Measurements from ENCODE around the gene CCDC182.

CCDC182 gene

DNA sequence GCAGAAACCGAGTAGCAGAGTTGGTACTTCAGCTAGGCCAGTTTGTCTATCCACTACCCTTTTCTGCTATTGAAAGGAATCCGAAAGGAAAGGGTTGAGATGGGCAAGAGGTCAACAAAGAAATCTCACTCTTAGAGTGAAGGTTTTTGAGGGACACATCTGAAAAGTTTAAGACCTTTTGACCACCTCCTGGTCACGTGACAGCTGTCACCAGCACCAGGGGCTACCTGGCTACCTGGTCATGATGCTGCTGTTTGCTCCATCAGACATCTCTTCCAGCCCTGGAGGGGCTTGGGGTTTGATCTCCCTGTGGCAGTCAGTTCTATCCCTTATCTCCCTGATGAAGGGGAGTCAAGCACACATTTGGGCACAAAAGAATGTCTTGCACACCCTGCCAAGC, 7.6 kb downstream of the CCDC182 start:
- Histone ChIP-seq H3K4me3 (ENCODE audit: low read length) (no peak overlapping the region), H3K9ac (ENCODE audit: low read length) (no peak overlapping the region), H3K36me3 (ENCODE audit: control insufficient read depth, insufficient read depth, low read length) (no peaks in the 10 kb centered on the region), H3K27me3 (ENCODE audit: control insufficient read depth, insufficient read depth, low read length) (peaks cover 4% of the 10 kb centered on the region), H3K4me1 (ENCODE audit: control insufficient read depth, insufficient read depth, low read length) (no peaks in the 10 kb centered on the region), H3K9me3 (ENCODE audit: control insufficient read depth, low read length) (no peaks in the 10 kb centered on the region)

- Histone ChIP-seq H3K36me3 (ENCODE audit: control insufficient read depth, insufficient read depth, low read length) (no peaks in the 10 kb centered on the region), H3K27me3 (ENCODE audit: control insufficient read depth, insufficient read depth, low read length) (no peaks in the 10 kb centered on the region), H3K9me3 (ENCODE audit: control insufficient read depth, low read length) (no peaks in the 10 kb centered on the region), H3K4me1 (ENCODE audit: control insufficient read depth, insufficient read depth, low read length) (no peaks in the 10 kb centered on the region), H3K4me3 (ENCODE audit: low read length) (no peak overlapping the region), H3K9ac (ENCODE audit: low read length) (no peak overlapping the region)
Observed at GRCh38 chr17:57735707-57736106, 9.4 kb downstream of the CCDC182 start.

GRCh38 chr17:57735230-57735629, 9.9 kb downstream of the CCDC182 start:
- no peak overlapping the region for H3K9ac ChIP-seq (ENCODE audit: low read length)
- H3K36me3 ChIP-seq (ENCODE audit: control insufficient read depth, insufficient read depth, low read length), result no peaks in the 10 kb centered on the region
- no peaks in the 10 kb centered on the region for H3K9me3 ChIP-seq (ENCODE audit: control insufficient read depth, low read length)
- no peaks in the 10 kb centered on the region for H3K4me1 ChIP-seq (ENCODE audit: control insufficient read depth, insufficient read depth, low read length)
- no peaks in the 10 kb centered on the region for H3K27me3 ChIP-seq (ENCODE audit: control insufficient read depth, insufficient read depth, low read length)
- H3K4me3 ChIP-seq (ENCODE audit: low read length), result no peak overlapping the region

DNA sequence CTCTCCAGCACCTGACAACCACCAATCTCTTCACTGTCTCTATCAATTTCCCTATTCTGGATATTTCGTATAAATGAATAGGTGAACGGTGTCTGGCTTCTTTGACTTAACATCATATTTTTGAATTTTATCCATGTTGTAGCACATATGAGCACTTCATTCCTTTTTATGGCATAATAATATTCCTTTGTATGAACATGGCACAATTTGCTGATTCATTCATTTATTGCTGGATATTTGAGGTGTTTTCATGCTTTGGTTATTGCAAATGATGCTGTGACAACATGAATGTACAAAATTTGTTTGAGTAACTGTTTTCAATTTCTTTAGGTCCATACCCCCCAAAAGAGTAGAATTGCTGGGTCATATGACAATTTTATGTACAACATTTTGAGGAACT, 12.0 kb downstream of the CCDC182 start:
- Histone ChIP-seq H3K9me3 (ENCODE audit: control insufficient read depth, low read length) (no peaks in the 10 kb centered on the region), H3K4me3 (ENCODE audit: low read length) (no peak overlapping the region), H3K4me1 (ENCODE audit: control insufficient read depth, insufficient read depth, low read length) (no peaks in the 10 kb centered on the region), H3K36me3 (ENCODE audit: control insufficient read depth, insufficient read depth, low read length) (no peaks in the 10 kb centered on the region), H3K9ac (ENCODE audit: low read length) (no peak overlapping the region), H3K27me3 (ENCODE audit: control insufficient read depth, insufficient read depth, low read length) (peaks cover 4% of the 10 kb centered on the region)

DNA sequence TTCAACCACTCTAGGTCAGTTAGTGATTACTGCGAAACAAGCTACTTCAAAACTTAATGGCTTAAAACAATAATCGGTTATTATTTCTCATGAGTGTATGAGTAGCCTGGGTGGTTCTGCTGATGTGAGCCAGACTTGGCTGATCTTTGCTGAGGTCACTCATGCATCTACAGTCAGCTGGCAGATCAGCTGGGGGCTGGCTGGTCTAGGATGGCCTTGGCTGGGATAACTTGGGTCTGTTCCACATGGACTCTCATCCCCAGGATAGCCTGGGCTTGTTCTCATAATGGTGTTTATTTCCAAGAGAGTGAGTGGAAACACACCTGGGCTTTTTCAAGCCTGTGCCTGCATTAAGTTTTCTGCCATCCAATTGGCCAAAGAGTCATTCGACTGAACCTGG, 13.0 kb downstream of the CCDC182 start:
- Histone ChIP-seq H3K4me3 (ENCODE audit: low read length) (no peak overlapping the region), H3K36me3 (ENCODE audit: control insufficient read depth, insufficient read depth, low read length) (no peaks in the 10 kb centered on the region), H3K4me1 (ENCODE audit: control insufficient read depth, insufficient read depth, low read length) (no peaks in the 10 kb centered on the region), H3K9me3 (ENCODE audit: control insufficient read depth, low read length) (no peaks in the 10 kb centered on the region), H3K27me3 (ENCODE audit: control insufficient read depth, insufficient read depth, low read length) (peaks cover 4% of the 10 kb centered on the region), H3K9ac (ENCODE audit: low read length) (no peak overlapping the region)

DNA sequence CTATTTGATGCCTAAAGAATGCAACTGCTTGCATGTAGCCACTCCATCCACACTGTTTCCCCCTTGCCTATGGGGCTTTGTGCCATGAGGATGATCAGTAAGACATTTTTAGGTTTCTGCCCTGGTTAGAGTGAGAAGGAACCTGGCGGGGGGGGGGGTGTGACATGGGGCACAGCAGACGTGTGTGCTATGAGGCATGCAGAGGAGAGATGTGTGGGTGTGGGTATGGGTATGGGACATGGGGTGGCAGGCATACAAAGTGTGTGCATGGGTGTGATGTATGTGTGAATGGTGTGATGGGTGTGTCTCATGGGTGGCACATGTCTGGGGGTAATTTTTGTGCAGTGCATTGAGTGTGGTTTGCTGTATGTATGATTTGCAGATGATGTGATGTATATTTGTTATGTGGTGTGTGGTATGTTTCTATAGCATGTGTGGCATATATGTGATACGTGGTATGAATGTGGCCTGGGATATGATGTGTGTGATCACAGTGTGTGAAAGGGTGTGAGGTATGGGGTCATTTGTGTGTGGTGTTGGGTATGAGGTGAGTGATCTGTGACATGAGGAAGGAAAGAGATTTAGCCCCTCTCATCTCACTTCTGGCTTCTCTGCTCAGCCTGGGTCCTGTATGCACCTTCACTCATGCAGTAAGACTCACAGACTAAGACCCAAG, 14.9 kb downstream of the CCDC182 start:
- no peaks in the 10 kb centered on the region for H3K9me3 ChIP-seq (ENCODE audit: control insufficient read depth, low read length)
- H3K4me1 ChIP-seq (ENCODE audit: control insufficient read depth, insufficient read depth, low read length), result no peaks in the 10 kb centered on the region
- no peak overlapping the region for H3K4me3 ChIP-seq (ENCODE audit: low read length)
- H3K36me3 ChIP-seq (ENCODE audit: control insufficient read depth, insufficient read depth, low read length), result no peaks in the 10 kb centered on the region
- H3K27me3 ChIP-seq (ENCODE audit: control insufficient read depth, insufficient read depth, low read length), result peaks cover 4% of the 10 kb centered on the region
- no peak overlapping the region for H3K9ac ChIP-seq (ENCODE audit: low read length)

DNA sequence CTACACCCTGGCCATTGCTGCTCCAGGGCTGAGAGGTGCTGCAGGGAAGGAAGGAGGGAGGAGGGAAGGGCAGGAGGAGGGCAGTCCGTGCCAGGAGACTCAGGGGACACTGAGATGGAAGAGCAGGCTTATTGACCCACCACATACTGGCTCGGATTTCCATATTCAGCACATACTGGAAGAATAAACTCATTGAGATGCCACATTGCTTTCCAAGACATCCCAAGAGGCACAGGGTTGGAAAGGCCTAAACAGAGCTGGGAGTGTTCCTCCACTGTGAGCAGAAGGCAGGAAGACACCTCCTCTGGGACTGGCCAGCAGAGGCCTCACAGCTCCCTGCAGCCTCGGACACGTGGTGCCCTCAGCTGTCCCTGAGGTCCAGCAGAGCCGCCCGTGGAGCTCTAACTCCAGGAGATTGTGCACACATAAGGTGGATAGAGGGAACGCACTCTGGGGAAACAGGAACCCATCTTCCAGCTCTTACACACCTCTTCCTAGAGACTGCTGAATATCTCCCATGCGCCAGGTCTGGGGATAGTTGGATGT, 17.4 kb downstream of the CCDC182 start:
- H3K4me3 ChIP-seq (ENCODE audit: low read length), result no peak overlapping the region
- H3K36me3 ChIP-seq (ENCODE audit: control insufficient read depth, insufficient read depth, low read length), result no peaks in the 10 kb centered on the region
- H3K9me3 ChIP-seq (ENCODE audit: control insufficient read depth, low read length), result no peaks in the 10 kb centered on the region
- H3K9ac ChIP-seq (ENCODE audit: low read length), result no peak overlapping the region
- no peaks in the 10 kb centered on the region for H3K4me1 ChIP-seq (ENCODE audit: control insufficient read depth, insufficient read depth, low read length)
- H3K27me3 ChIP-seq (ENCODE audit: control insufficient read depth, insufficient read depth, low read length), result peaks cover 4% of the 10 kb centered on the region

- no peaks in the 10 kb centered on the region for H3K9me3 ChIP-seq (ENCODE audit: control insufficient read depth, low read length)
- no peaks in the 10 kb centered on the region for H3K4me1 ChIP-seq (ENCODE audit: control insufficient read depth, insufficient read depth, low read length)
- H3K36me3 ChIP-seq (ENCODE audit: control insufficient read depth, insufficient read depth, low read length), result no peaks in the 10 kb centered on the region
- H3K4me3 ChIP-seq (ENCODE audit: low read length), result no peak overlapping the region
- peaks cover 4% of the 10 kb centered on the region for H3K27me3 ChIP-seq (ENCODE audit: control insufficient read depth, insufficient read depth, low read length)
- no peak overlapping the region for H3K9ac ChIP-seq (ENCODE audit: low read length)
Observed at GRCh38 chr17:57726838-57727237, 18.3 kb downstream of the CCDC182 start.

- no peak overlapping the region for H3K9ac ChIP-seq (ENCODE audit: low read length)
- H3K4me3 ChIP-seq (ENCODE audit: low read length), result no peak overlapping the region
- H3K4me1 ChIP-seq (ENCODE audit: control insufficient read depth, insufficient read depth, low read length), result no peaks in the 10 kb centered on the region
- peaks cover 4% of the 10 kb centered on the region for H3K27me3 ChIP-seq (ENCODE audit: control insufficient read depth, insufficient read depth, low read length)
- no peaks in the 10 kb centered on the region for H3K36me3 ChIP-seq (ENCODE audit: control insufficient read depth, insufficient read depth, low read length)
- H3K9me3 ChIP-seq (ENCODE audit: control insufficient read depth, low read length), result no peaks in the 10 kb centered on the region
Observed at GRCh38 chr17:57726213-57726790, 18.8 kb downstream of the CCDC182 start.

DNA sequence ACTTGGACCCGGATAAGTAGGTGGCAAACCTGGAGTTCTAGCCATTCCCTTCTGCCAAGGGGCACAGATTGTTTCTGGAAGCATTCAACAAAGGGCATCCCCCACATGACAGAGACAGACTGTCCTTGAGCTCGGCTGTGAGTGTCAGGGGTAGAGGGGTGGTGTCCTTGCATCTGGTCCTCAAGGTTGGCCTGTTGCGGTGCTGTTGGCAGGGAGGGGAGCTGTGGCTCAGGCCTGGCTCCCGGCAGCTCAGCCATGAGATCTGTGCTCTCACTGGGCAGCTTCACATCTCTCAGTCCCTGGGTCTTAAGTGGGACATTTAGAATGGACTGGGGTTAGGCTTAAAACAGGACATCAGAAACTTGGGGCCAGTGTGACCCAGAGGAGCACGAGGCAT, 20.4 kb downstream of the CCDC182 start:
- Histone ChIP-seq H3K36me3 (ENCODE audit: control insufficient read depth, insufficient read depth, low read length) (no peaks in the 10 kb centered on the region), H3K27me3 (ENCODE audit: control insufficient read depth, insufficient read depth, low read length) (peaks cover 3% of the 10 kb centered on the region), H3K9ac (ENCODE audit: low read length) (no peak overlapping the region), H3K4me1 (ENCODE audit: control insufficient read depth, insufficient read depth, low read length) (no peaks in the 10 kb centered on the region), H3K4me3 (ENCODE audit: low read length) (no peak overlapping the region), H3K9me3 (ENCODE audit: control insufficient read depth, low read length) (no peaks in the 10 kb centered on the region)

GRCh38 chr17:57724026-57724728, 20.9 kb downstream of the CCDC182 start:
- Histone ChIP-seq H3K27me3 (ENCODE audit: control insufficient read depth, insufficient read depth, low read length) (no peaks in the 10 kb centered on the region), H3K9ac (ENCODE audit: low read length) (no peak overlapping the region), H3K4me3 (ENCODE audit: low read length) (no peak overlapping the region)

GRCh38 chr17:57723427-57724025, 21.6 kb downstream of the CCDC182 start:
- H3K4me3 ChIP-seq (ENCODE audit: low read length), result no peak overlapping the region
- H3K27me3 ChIP-seq (ENCODE audit: control insufficient read depth, insufficient read depth, low read length), result no peaks in the 10 kb centered on the region
- no peak overlapping the region for H3K9ac ChIP-seq (ENCODE audit: low read length)
- no peaks in the 10 kb centered on the region for H3K9me3 ChIP-seq (ENCODE audit: control insufficient read depth, low read length)
- H3K36me3 ChIP-seq (ENCODE audit: control insufficient read depth, insufficient read depth, low read length), result no peaks in the 10 kb centered on the region
- no peaks in the 10 kb centered on the region for H3K4me1 ChIP-seq (ENCODE audit: control insufficient read depth, insufficient read depth, low read length)

More at GRCh38 chr17:57724026-57724728, 20.9 kb downstream of the CCDC182 start:
- Histone ChIP-seq H3K36me3 (ENCODE audit: control insufficient read depth, insufficient read depth, low read length) (no peaks in the 10 kb centered on the region), H3K9me3 (ENCODE audit: control insufficient read depth, low read length) (no peaks in the 10 kb centered on the region), H3K4me1 (ENCODE audit: control insufficient read depth, insufficient read depth, low read length) (no peaks in the 10 kb centered on the region)
